HUES64 (cell line): ENCODE data around the gene RNF128. TPM values are rescaled to one million over a fixed set of nuclear protein-coding genes. Genes with fewer than 3 reads are reported as not detected.
A peak's percentile ranks its signal among the peaks of the same experiment; 100 is the strongest.

Experiments used
- H3K27ac ChIP-seq: 2 replicates; pipeline ENCODE4 v1.7.0; 2013; ENCODE audit warnings: low read depth, low read length, inconsistent platforms
- H3K27me3 ChIP-seq: 2 replicates; pipeline ENCODE4 v1.6.1; 2013; ENCODE audit warnings: mild to moderate bottlenecking, low read length; ENCODE audit not compliant: insufficient read depth
- H3K36me3 ChIP-seq: 2 replicates; pipeline ENCODE4 v1.6.1; 2013; ENCODE audit warnings: mild to moderate bottlenecking, low read length; ENCODE audit not compliant: insufficient read depth
- H3K4me1 ChIP-seq: 2 replicates; pipeline ENCODE4 v1.6.1; 2013; ENCODE audit warnings: mild to moderate bottlenecking, low read length, moderate library complexity; ENCODE audit not compliant: insufficient read depth
- H3K4me3 ChIP-seq: 2 replicates; pipeline ENCODE4 v1.5.1; 2013; ENCODE audit warnings: mild to moderate bottlenecking, low read length, moderate library complexity
- H3K9ac ChIP-seq: 2 replicates; pipeline ENCODE4 v1.6.1; 2013; ENCODE audit warnings: mild to moderate bottlenecking, low read depth, low read length
- H3K9me3 ChIP-seq: 2 replicates; pipeline ENCODE4 v1.6.1; 2013; ENCODE audit warnings: low read depth, low read length; ENCODE audit not compliant: insufficient read depth
- WGBS: fragments of 150-250, 120-280 bp; methylation state at CpG from one replicate; pipeline ENCODE4 v1.1.7; 2013; ENCODE audit warnings: missing lambda C conversion rate; 5-methylcytosine and 5-hydroxymethylcytosine counted together
- polyA plus RNA-seq, 2 experiments: library from polyadenylated mRNA; stranded (reverse); fragments of 50-300 nt; gene quantifications; one replicate each; pipeline ENCODE4 v1.2.3, GENCODE V29; 2013

RNF128 gene, protein sequence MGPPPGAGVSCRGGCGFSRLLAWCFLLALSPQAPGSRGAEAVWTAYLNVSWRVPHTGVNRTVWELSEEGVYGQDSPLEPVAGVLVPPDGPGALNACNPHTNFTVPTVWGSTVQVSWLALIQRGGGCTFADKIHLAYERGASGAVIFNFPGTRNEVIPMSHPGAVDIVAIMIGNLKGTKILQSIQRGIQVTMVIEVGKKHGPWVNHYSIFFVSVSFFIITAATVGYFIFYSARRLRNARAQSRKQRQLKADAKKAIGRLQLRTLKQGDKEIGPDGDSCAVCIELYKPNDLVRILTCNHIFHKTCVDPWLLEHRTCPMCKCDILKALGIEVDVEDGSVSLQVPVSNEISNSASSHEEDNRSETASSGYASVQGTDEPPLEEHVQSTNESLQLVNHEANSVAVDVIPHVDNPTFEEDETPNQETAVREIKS
- 0.65 TPM for polyA plus RNA-seq (2013, experiment 1 of 2)
- polyA plus RNA-seq (2013, experiment 2 of 2): 0.70 TPM

DNA sequence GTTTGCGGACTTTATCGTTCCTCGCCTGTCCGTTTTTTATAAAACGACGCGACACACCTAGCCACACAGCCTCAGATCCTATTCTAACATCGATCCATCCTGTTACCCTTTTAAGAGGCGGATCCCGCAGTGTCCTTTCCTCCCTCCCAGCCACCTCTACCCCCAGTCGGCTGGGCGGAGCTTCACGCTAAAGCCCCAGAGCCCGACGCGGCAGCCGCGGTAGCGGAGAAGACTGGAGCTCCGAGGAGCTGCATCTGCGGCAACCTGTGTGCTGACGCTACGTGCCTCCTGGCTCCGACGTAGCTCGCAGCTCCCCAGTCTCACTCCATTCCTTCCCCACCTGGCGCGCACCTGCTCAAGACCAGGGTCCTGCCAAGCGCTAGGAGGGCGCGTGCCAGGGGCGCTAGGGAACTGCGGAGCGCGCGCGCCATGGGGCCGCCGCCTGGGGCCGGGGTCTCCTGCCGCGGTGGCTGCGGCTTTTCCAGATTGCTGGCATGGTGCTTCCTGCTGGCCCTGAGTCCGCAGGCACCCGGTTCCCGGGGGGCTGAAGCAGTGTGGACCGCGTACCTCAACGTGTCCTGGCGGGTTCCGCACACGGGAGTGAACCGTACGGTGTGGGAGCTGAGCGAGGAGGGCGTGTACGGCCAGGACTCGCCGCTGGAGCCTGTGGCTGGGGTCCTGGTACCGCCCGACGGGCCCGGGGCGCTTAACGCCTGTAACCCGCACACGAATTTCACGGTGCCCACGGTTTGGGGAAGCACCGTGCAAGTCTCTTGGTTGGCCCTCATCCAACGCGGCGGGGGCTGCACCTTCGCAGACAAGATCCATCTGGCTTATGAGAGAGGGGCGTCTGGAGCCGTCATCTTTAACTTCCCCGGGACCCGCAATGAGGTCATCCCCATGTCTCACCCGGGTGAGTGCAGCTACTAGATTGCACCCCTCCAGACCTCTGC lies at the start of gene RNF128:
Gene RNF128, plus strand, starts transcription at position 217 of the 953 bp plus-strand sequence. Its CDS starts 213 bp downstream, at position 430.
- Histone ChIP-seq H3K36me3 (no peaks in the 10 kb centered on the region), H3K4me3 (peak within 1 kb of the TSS; percentile 68), H3K9ac (peak within 1 kb of the TSS; percentile 52; the same call in 1 of the 2 replicates), H3K4me1 (0 out of 2 replicates have a peak, but pooled peaks cover 4% of the 10 kb centered on the region), H3K27me3 (peaks cover 55% of the 10 kb centered on the region), H3K27ac (no peak within 1 kb of the TSS), H3K9me3 (no peaks in the 10 kb centered on the region)
- under 1% methylated on average over 79 of the region's 79 CpGs for WGBS

DNA sequence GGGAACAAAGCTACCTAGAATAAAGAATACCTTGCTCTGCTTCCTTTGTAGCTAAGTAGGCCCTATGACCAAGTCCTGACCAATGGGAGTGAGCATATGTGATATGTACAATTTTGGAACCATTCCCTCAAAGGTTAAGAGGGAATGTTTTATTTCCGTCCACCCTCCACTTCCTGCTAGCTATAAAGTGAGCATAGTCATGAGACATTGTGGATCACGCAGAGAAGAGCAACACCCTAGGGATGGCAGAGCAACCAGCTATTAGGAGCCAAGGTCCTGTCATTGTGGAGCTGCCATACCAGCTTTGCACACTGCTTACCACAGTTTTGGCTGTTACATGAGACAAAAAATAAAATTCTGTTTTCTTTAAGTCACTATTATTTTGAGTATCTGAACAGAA lies 45.8 kb upstream of the RNF128 start:
- H3K9me3 ChIP-seq: no peaks in the 10 kb centered on the region
- no peak overlapping the region for H3K9ac ChIP-seq
- H3K4me3 ChIP-seq: no peak overlapping the region
- no peak overlapping the region for H3K27ac ChIP-seq
- H3K27me3 ChIP-seq: no peaks in the 10 kb centered on the region
- no peaks in the 10 kb centered on the region for H3K36me3 ChIP-seq
- 84% methylated on average over 2 of the region's 2 CpGs for WGBS
- H3K4me1 ChIP-seq: no peaks in the 10 kb centered on the region

DNA sequence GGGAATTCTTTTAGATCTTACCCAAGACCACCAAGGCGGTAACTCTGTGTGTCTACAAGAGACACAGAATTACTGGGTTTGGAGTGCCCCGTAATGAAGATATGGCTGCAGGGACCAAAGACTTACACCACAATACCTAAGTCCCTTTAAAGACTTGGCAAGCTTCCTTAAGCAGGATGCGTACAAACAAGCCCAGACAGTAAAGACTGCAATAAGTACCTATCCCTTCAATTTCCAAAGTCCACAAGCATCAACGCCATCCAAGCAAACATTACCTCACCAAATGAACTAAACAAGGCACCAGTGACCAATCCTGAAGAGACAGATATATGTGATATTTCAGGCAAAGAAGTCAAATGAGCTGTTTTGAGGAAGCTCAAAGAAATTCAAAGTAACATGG lies 42.3 kb upstream of the RNF128 start:
- no peaks in the 10 kb centered on the region for H3K4me1 ChIP-seq
- no peak overlapping the region for H3K27ac ChIP-seq
- no peak overlapping the region for H3K4me3 ChIP-seq
- no peaks in the 10 kb centered on the region for H3K27me3 ChIP-seq
- WGBS: 100% methylated on average over 3 of the region's 4 CpGs
- H3K36me3 ChIP-seq: no peaks in the 10 kb centered on the region
- no peaks in the 10 kb centered on the region for H3K9me3 ChIP-seq
- no peak overlapping the region for H3K9ac ChIP-seq

DNA sequence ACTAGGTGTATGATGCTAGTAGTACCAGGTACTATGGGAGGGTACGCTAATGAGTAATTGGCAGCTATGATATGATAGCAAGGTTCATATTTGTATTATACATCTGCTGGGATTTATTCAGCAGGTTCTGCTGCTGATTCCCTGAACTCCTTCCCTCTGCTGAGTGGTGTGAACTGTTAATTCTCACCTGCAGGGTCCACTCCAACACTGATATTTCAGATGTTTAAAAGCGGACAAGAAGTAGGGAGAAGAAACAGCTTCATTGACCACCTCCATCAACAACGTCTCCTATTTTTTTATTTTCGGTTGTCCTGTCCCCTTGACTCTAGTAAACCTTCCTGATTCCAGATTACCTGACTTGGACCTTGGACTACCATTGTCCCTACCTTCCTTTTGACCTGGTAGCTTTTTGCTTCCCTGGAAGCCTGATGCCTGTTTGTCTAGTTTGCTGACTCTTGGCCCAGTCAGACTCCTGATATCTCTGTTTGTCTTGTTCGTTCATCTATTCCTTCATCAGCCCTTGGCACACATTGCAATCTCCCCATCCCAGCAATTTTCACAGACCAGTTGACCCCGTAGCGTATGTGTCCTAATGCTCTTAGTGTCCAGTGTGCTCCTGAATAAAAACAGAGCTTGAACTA lies 34.0 kb upstream of the RNF128 start:
- H3K9ac ChIP-seq: no peak overlapping the region
- no peak overlapping the region for H3K4me3 ChIP-seq
- H3K9me3 ChIP-seq: no peaks in the 10 kb centered on the region
- no peaks in the 10 kb centered on the region for H3K27me3 ChIP-seq
- H3K36me3 ChIP-seq: no peaks in the 10 kb centered on the region
- 91% methylated on average over 7 of the region's 7 CpGs for WGBS
- H3K27ac ChIP-seq: no peak overlapping the region
- no peaks in the 10 kb centered on the region for H3K4me1 ChIP-seq

DNA sequence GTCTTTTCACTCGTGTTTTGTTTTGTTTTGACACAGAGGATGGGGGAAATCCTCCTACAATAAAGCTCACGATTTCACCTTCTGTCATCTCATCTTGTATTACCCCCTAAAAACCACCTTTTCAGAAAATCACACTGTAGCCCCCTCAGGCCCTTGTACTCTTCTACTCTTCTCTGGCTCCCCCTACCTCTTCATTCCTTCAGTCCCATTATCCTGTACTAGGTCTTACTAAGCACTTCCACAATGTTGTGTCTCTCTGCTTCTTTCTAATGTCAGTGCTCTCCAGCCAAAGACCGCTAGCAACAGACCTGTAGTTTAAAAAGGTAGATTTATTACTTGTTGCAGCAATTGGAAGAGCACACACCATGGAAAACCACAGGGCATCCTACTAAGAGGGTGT lies 30.0 kb upstream of the RNF128 start:
- Histone ChIP-seq H3K27ac (no peak overlapping the region), H3K4me3 (no peak overlapping the region), H3K36me3 (no peaks in the 10 kb centered on the region), H3K9me3 (no peaks in the 10 kb centered on the region), H3K27me3 (no peaks in the 10 kb centered on the region), H3K4me1 (no peaks in the 10 kb centered on the region), H3K9ac (no peak overlapping the region)
- WGBS: 58% methylated on average over 2 of the region's 3 CpGs

DNA sequence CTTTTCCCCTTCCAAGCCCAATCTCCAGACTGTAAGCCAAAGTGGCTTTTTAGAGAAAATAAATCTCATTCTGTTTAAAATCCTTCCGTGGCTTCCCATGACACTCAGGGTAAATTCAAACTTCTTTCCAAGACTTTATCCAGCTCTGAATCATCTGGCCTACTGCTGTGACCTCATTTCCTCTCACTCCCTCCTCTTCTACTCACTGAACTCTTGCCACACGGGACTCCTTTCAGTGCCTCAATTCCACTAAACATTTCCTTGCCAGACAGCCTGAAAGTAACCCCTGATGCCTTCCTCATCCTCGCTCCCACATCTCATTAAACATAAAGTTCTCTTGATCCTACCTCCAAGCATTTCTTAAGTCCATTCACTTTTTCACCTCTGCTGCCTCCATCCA lies 27.8 kb upstream of the RNF128 start:
- H3K36me3 ChIP-seq: no peaks in the 10 kb centered on the region
- H3K27me3 ChIP-seq: no peaks in the 10 kb centered on the region
- no peak overlapping the region for H3K4me3 ChIP-seq
- H3K4me1 ChIP-seq: no peaks in the 10 kb centered on the region
- 75% methylated on average over 3 of the region's 3 CpGs for WGBS
- H3K9ac ChIP-seq: no peak overlapping the region
- no peak overlapping the region for H3K27ac ChIP-seq
- no peaks in the 10 kb centered on the region for H3K9me3 ChIP-seq

DNA sequence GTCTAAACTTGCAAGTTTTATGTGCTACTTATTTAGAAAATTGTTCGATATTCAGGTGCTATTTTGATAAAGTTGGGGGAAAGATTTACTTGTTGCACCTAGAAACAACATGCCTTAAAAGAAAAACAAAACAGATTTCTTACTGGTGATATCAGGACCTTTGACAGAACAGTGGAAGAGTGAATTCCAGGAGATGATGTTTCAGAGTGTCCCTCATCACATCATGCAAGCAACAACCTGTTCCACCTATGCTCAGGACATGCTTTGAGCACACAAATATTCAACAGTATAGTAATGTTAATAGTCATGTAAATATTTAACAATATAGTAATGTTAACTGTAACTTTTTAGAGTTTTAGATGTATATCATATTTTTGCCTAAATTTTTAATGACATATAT lies 23.9 kb upstream of the RNF128 start:
- Histone ChIP-seq H3K4me3 (no peak overlapping the region), H3K4me1 (no peaks in the 10 kb centered on the region), H3K36me3 (no peaks in the 10 kb centered on the region), H3K27me3 (no peaks in the 10 kb centered on the region), H3K9me3 (no peaks in the 10 kb centered on the region), H3K27ac (no peak overlapping the region), H3K9ac (no peak overlapping the region)
- no CpG with 5 or more reads among the region's 1 CpG for WGBS

DNA sequence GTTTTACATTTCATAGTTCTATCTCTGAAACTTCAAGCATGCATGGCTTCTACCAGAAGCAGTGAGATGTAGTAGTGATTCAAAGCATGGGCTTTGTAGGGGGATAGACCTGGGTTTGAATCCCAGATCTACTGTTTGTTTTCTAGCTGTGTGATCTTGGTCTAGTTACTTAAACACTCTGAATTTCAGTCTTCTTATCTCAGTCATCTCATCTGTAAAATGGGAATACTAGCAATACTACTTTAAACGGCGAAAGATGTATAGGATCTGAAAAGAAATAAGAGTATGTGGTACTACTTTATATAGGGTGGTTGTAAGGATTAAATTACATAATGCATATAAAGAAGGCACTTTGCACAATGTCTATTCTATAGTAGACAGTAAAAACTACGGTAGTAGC lies 20.0 kb upstream of the RNF128 start:
- no peaks in the 10 kb centered on the region for H3K9me3 ChIP-seq
- no peak overlapping the region for H3K4me3 ChIP-seq
- H3K4me1 ChIP-seq: no peaks in the 10 kb centered on the region
- H3K27me3 ChIP-seq: no peaks in the 10 kb centered on the region
- H3K36me3 ChIP-seq: no peaks in the 10 kb centered on the region
- 100% methylated on average over 1 of the region's 3 CpGs for WGBS
- H3K9ac ChIP-seq: no peak overlapping the region
- H3K27ac ChIP-seq: no peak overlapping the region

DNA sequence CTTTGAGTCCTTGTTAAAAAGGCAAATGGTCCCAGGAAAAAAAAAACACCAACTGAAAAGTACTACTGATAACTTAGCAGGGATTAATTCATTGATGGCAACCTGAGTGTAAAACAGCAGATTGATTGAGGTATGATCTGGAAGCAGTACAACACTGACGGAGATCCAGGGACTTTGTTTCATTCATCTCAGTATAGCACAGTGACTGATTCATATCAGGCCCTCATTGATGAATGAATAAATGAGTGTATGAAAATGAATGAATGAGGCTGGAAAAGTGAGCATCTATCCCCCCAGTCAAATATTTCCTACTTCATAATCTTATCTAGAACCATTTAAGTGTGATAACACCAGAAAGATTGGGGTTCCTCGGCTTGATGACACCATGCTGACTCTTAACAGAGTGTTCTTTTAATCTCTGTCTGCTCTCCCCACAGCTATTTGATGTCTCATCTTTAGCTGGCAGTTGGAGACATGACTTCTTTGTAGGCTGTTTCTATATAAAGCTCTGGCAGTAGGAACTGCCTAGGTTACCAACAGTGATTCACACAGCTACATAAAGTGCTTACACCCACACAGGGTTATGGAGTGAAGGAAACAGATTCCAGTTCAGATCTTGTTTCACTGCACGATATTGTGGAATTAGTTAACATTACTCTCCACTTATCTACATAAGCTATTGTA lies 18.6 kb upstream of the RNF128 start:
- Histone ChIP-seq H3K4me3 (no peak overlapping the region), H3K27me3 (no peaks in the 10 kb centered on the region), H3K27ac (no peak overlapping the region), H3K4me1 (no peaks in the 10 kb centered on the region), H3K9me3 (no peaks in the 10 kb centered on the region), H3K36me3 (no peaks in the 10 kb centered on the region), H3K9ac (no peak overlapping the region)
- WGBS: 70% methylated on average over 2 of the region's 3 CpGs

DNA sequence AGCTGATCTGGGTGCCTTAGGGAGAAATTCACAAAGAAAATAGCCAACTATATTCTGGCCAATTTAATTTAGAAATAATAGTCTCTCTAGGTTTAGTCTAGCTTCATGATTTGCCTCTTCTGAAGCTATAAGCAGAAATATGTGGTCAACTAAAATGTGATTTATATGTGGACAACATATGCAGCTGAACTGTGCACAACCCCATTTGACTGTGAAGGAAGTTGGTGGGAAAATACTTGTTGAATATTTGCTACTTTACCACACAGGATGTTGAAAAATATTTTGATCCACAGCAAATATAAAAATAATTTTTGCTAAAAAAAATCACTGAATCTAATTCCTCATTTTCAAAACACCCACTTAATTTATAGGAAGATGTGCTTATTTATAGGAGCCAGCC lies 15.7 kb upstream of the RNF128 start:
- Histone ChIP-seq H3K27ac (no peak overlapping the region), H3K9ac (no peak overlapping the region), H3K9me3 (no peaks in the 10 kb centered on the region), H3K27me3 (no peaks in the 10 kb centered on the region), H3K36me3 (no peaks in the 10 kb centered on the region), H3K4me1 (no peaks in the 10 kb centered on the region), H3K4me3 (no peak overlapping the region)
